HG03558 (cell line): ENCODE data around the gene RASGEF1C.

Source experiments
- ATAC-seq: cut with Tn5 transposase; IDR thresholded peaks from one replicate; pipeline ENCODE4 v1.9.1; 2021; ENCODE audit warnings: moderate number of reproducible peaks; ENCODE audit not compliant: unreplicated experiment; ENCODE audit errors: extremely low read depth

Gene RASGEF1C

DNA sequence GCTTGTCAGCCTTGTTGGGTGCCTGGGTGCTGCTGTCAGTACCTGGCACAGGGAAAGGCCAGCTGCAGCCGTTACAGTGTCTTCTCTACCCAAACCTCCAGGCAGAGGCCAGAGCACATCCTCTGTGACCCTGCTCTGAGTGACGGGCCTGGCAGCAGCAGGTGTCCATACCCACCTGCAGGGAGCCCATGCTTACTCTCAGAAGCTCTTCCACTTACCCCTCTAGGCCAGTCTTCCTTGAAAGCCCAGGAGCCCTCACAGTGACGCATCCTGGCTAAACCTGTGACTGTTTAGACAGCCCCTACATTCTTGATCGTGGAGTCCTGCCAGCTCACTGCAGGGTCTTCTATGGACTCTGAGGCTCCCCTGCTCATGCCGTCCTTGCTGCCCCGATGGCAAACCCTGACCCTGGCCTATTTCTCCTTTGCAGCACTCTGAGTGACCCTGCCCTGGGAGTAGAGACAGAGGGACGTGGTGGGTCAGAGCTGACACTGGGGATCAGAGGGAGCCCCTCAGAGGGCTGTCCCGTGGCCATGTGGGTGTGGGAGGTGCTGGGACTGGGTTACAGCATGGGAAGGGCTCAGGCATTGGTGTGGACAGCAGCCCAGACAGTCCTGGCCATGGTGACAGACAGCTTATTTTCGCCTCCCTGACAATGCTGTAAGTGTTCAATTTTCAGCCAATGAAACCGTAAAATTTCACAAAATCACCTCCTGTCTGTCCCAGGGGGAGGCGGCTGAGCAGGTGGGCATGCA is 69.9 kb downstream of the RASGEF1C start:
- ATAC-seq: no peak

DNA sequence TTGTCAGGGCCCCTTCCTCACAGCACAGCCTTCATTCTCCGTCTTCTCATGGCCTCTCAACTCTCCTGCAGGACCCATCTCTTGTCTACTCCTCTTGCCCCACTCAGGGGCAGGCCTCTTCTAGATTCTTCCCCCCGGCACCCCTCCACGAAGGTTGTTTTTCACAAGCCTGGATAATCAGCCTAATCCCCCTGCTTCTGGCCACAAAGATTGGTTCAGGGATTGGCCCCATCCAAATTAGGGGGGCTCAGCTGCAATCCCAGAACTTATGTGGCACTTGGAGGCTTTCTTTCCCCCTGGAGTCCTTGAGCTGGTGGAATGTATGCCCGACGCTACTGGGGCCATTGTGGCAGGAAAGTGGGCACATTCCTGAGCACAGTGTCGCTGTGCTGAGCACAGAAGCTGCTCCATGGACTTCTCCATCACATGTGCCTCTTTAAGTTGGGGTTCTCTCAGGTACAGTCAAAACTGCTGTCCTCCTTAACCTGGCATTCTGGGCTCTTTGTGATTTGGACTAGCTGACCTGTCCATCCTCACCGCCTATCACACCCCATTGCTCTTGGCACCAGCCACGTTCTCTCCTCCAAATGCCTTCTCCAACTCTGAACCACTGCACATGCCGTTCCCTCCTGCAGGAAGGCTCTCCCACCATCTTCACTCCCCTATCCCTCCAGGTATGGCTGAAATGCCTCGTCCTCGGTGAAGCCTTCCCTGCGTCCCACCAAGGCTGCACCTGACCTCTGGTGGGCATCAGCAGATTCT is 70.6 kb downstream of the RASGEF1C start:
- no peak for ATAC-seq

DNA sequence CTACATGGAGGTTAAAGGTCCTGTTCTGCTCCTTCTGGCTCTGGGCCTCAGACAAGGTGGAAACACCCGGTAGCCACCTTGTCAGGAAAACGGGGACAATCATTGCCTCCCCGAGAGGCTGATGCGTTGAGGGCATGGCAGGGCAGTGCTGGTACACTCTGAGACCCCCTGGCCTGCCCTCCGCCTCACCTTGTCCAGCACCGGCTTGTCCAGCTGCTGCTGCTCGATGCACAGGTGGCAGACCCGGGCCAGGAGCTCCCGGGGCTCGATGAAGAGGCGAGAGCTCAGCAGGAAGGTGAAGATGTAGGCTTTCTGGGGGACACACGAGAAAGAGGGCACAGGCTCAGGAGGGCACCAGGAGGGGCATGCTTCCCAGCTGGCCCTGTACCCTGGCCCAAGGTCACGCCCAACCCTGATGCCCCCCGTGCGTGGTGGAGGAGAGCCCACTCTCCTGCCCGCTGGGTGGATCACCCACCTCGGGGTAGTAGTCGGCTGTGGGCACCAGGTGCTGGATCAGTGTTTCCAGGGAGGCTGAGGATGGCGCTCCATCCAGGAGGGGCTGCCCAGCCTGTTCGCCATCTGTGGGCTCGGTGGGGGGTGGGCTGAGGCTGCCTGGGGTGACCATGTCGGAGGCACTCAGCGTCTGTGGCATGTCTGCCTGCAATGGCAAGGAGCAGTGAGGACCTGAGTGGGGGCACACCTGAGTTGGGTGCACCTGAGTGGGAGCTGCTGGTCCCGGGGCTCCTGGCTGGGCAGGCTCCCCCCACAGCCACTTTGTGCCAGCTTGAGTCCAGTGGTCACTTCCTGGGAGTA is 71.4 kb downstream of the RASGEF1C start:
- no peak for ATAC-seq

DNA sequence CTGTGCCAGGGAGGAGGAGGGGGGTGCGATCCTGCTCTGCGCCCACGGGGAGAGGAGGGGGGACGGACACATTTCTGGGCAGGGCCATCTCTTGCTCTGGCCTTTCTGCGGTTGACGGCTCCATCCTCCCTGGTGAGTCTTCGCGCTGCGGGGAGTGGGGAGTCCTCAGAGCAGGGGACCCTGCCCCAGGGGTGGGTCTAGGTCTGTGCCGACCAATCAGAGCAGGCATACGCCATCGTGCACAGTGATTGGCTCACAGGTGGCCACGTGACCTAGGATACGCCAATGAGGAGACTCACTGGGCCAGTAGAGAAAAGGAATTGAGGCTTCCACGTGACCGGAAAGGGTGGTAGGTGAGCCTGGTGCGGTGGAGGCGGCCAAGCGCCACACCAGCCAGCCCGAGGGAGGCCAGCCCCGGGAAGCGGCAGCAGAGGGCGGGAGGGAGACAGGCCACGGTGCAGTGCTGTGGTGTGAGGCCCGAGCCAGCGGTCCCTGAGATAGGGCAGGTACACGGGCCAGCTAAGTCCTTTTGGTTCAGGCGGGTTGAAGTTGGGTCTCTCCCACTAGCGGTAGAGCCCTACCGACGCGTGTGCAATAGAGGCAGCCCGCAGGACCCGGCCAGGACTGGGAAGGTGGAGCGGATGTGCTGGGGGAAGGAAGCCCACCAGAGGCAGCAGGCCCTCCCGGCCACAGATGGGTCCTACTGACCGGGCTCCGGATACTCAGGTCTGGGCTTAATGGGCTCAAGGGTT is 72.2 kb downstream of the RASGEF1C start:
- no peak for ATAC-seq

DNA sequence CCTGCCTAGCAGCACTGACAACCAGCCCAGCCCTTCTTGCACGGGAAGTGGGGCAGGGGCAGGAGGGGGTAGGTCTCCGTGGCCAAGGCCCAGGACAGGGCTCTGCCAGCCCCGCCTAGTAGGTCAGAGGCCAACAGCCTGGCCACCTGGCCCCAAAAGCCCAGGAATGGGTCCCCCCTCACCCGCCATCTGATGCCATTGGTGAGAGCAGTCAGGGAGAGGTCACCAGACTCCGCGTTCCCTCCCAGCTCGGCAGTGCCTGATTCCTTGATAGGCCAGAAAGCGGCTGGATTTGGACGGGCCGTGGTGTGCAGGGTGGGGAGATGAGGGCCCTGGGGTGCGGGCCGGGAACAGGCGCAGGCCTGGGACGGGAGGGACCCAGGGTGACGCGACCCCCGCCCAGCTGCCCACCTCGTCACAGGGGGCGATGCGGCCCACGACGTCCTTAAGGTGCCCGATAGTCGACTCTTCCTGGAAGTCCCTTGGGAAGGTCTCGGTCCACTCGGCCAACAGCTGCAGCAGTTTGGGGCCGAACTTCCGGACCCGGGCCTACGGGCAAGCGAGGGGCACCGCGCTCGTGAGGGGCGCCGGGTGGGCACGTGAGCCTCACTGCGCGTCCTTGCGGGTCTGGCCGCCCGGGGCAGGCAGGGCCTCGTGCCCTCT is 72.9 kb downstream of the RASGEF1C start:
- ATAC-seq: no peak

DNA sequence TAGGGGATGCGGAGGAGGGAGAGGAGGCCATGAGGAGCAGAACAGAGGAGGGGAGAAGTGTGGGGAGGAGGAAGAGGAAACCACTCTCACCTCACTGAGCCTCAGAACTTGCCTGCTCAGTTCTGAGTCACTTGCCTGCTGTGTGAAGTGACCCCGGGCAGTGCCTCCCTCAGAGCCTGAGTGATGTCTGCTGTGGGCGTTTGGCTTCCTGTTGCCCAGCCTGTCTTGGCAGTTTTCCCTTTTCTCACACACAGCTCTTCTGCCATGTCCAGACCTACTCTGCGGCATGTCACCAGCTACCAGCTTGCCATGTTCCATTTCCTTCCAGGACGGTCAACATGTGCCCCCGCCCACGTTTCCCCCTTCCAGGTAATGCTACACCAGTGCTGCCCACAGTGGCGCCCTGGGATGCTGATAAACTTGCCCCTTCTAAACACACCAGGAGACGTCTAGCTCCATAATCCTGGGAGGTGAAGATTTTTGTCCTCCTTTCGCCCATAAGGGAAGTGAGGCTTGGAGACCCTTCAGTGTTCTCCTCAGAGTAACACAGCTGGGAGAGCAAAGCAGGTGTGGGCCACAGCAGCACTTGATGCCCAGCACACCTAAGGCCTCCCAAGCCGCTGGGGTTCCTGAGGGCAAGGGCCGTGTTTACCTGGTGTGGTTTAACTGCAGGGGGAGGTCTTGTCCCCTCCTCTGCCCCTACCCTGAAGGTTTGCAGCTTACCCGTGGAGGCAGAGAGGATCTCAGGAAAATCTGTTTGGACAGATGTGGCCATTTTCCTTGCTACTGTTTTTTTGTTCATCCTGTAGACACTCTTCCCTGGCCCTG is 73.7 kb downstream of the RASGEF1C start:
- no peak for ATAC-seq

DNA sequence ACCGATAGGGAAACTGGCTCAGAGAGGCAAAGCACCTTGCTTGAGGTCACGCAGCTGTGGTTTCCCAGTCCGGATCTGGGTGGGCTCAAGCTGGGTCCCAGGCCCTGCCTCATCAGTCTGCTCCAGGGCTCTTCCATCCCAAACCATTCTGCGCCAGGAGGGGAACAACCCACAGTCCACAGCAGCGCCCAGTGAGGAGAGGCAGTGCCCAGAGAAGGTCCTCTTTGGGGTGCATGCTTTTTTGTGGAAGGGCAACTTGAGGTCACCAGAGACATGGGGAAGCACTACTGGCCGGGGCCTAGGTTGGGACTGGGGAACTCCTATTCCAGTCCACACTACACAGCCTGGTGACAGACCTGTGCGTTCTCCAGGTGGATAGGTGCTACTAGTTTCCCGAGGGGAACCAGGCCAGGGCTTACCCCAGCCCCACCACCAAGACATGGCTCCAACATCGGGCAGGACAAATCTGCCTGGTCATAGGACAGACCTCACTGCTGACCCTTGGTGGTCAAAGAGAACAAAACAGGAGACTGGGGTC is 75.0 kb downstream of the RASGEF1C start:
- no peak for ATAC-seq

DNA sequence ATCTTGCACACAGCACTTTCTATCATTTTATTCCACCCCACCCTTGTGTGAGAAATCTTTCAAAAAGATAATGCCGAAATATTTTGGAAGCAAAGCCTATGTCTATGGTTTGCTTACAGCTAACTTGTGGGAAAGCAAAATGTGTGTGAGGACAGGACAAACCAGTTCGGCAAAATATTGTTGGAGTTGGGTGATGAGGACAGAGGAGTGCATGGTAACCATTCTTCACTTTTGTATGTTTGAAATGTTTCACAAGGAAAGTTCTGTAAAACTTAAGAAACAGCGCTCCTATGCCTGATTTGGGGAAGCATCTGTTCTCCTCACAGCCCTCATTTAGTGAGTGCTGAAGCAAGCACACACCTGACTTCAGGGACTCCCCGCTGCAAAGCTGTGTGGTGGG is 75.5 kb downstream of the RASGEF1C start:
- no peak for ATAC-seq

DNA sequence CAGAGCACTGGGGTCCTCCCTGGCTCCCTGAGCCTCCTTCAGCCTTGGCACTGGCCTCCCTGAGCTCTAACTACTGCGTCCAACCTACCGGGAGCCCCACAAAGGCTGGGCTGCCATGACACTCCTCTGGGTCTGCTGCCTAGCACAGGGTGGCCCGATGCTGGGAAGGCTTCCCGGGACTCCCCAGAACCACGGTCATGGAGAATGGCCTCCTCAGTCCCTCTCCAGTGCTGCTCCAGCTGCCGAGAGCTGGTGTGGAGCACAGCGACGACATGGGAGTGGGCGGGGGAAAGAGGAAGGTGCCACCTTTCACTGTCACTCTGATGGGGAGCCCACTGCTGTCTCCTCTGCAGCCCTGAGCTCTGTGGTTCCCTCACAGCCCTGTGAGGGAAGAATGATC is 76.0 kb downstream of the RASGEF1C start:
- no peak for ATAC-seq

DNA sequence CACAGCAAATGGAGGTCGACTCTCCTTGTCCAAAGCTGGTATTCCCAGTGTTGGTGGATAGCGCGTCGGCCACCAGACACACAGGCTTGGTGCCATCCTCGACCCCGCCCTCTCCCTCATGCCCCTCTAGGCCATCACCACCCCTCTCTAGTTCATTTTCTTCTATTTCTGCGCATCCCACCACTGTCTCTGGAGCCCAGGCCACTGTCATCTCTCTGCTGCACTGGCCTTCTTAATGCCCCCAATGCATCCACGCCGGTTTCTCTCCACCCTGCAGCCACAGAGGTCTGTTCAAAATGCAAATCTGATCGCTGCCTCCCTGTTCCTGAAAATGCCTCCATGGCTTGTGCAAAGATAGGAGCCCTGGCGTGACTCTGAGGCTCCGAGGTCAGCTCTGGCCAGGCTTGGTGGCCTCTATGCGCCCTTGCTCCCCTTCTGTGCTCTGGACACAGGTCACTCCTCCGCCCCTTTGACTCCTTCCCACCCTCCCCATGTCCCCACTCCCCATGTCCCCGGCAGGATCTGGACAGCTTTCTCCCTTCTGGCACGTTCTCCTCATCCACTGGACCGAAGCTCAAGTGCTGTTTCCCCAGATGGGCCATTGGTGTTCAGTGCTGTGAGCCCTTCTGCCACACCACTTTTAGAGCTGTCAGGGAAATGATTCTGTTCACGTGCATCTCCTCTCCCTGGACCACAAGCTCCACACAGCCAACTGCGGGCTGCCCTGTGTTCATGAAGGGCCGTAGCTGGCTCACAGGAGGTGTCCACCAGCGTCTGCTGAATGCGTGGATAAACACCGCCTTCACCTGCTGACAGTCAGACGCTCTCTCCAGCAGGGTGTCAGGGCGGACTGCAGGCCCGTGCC is 77.9 kb downstream of the RASGEF1C start:
- no peak for ATAC-seq

DNA sequence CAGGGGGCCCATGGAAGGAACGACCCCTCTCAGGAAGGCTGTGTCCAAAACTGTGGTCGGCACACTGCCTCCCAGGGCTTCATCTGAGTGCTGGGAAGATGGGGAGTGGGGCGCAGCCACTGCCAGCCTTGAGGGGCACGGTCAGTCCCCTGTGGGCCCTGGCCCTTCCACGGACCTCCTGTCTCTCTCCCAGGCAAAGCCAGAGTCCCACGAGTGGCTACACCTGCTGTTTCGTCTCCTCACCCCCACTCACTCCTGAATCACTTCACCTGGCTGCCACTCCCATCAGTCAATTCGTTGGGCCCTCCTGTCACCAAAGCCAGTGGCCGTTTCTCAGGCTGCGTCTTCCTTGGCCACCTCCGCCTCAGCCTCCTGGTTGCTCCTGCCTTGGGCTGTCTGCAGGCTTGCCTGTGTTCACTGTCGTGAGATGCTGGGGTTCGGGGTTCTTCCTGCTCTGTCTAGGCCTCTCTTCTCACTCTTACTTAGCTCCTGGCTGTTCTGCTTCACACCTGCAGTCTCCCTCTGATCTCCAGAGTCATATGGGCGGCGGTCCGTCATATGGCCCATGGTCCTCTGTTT is 78.6 kb downstream of the RASGEF1C start:
- no peak for ATAC-seq

DNA sequence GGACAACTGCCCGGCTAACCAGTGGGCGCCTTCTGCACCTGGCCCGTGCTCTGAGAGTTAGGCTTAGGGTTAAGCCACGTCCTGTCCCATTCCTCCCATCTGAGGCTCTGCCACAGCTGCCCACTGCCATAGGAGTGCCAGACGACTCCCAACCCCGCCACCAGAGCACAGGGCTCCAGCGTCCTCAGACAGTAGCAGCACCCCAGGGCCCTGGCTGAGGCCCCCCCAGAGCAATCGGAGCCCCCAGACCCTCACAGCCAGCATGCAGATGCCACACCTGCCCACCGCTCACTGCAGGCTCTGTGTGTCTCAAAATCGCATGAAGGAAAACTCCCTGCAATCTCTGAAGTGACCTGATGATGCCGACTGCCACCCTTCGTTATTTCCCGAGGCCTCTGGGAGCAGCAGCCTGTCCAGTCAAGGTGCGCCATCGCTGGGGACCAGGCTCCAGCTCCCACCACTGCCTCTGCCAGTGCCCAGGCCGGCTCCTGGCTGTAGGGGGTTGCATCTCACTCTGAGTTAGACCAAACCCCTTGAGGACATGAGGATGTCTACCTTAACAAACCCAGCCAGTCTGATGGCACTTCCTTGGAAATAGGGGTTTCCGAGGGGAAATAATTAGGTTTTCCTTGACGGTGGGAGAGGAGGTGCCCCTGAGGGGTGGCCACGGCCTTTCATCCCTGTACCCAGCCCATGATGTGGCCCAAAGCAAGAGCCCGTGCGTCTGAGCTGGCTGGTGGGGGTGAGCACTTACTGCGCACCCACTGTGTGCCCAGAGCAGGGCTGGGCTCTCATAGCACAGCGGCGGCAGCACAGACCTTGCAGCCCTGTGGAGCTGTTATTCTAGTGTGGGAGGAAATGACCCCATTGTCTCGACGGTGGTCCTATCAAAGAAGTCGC is 79.5 kb downstream of the RASGEF1C start:
- no peak for ATAC-seq

DNA sequence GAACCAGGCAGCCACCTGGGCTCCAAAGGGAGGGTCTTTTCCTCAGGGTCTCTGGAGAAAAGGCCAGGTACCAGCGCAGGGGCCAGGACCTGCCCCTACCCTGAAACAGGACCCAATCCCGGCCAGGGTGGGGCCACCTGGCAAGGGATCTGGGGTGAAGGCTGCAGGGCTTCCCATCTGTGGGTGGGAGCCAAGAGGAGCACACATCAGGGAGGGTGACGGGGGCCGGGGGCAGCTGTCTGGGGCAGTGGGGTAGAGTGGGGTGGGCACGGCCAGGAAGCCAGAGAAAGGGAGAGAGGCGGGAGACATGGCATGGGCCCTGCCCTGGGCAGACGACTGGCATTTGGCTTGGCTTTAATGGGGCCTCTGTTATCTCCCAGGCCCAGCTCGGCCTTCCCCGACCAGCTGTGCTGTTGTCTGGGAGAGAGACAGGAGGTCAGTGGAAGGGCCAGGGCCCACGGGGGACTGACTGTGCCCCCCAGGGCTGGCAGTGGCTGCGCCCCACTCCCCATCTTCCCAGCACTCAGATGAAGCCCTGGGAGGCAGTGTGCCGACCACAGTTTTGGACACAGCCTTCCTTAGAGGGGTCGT is 80.2 kb downstream of the RASGEF1C start:
- no peak for ATAC-seq

DNA sequence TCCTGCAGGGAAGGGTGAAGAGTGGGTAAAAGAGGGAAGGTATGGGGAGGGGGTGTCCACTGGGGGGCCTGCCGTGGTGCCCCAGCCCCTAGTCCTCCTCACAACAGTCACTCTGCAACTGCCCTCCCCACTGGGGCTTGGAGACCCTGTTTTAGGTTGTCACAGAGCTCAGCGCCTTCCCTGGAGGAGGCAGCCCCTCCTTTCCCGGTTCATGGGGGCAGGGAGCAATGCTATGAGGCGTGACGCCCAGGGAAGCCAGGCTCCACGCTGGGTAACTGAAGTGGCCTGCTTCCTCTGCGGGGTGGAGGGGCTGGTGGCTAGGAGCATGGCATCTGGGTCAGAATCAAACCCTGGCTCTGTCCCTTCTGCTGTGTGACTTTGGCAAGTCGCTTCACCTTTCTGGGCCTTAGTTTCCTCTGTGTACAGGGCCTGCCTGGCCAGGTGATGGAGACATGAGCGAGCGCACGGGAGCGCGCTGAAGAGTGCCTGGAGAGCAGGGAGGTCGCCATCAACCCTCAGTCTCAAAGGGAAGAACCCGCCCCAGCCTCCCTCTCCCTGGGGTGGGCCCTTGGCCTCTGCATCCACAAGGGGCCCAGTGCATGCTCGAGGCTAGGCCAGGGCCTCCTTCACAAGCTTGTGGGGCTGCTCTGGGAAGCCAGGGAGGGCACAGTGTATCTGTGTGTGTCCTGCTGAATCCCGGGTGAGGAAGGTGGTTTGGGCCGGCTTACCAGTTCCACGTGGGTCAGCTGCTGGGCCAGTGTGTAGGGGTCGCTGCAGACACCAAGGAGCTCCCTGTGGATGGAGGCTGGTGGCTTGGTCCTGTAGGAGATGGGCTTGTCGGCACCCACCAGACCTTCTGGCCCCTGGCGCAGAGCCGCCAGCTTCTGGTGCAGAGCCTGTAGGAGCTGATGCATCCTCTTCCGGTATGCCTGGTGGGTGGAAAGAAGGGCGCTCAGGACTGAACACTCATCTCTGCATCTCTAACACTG is 81.0 kb downstream of the RASGEF1C start:
- no peak for ATAC-seq
